ENCODE data around the gene AGPAT3. TPM values are rescaled to one million over a fixed set of nuclear protein-coding genes. Genes with fewer than 3 reads are reported as not detected.

Gene AGPAT3
- total RNA-seq, 4 donors from 2014 or later, result 63.5 to 225 (median 161) TPM

DNA sequence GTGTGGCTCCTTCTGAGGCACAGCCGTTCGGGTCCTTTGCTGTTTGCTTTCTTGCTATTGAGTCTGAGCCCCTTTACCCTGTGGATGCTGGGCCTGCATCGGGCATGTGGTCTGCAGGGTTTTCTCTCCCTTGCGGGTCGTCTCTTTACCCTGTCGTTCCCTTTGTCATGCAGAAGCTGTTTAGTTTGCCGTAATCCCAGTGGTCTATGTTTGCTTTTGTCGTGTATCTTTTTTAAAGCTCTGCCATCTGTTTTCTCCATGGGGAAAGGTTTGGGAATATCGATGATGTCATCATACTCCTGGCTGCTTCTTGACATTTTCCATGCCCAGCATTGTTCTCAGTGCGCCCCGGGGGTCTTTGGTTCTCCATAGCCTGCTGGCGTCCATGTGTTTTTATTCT lies 68.2 kb downstream of the AGPAT3 start:
- Histone ChIP-seq H3K27ac (no peak overlapping the region), H3K27me3 (no peaks in the 10 kb centered on the region), H3K36me3 (peaks cover 0 to 19% (median 0%) of the 10 kb centered on the region in 3 donors), H3K4me1 (peaks cover 0 to 2% (median 0%) of the 10 kb centered on the region in 4 donors), H3K4me3 (no peak overlapping the region), H3K9me3 (no peaks in the 10 kb centered on the region)
- TF ChIP-seq POLR2A (IDR thresholded peaks at IDR 0.05) (no peak), CTCF (IDR thresholded peaks at IDR 0.05) (no peak)
- no peak for DNase-seq

DNA sequence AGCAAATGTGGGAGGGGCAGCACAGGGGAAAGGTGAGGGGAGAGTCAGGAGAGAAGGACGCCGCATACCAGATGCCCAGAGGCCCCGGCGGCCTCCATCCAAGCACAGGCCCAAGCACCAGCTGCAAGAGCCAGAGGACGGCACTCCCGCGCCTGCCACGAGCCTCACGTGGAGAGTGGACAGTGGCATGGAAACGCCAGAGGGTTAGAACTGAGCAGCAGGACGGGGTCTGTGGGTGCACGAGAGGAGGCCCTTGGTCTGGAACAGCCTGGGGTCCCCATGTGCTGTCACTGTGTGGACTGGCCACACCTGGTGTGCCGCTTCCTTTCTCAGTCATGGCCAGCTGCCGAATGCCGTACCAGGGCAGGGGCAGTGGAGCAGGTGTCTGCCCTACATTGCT lies 68.7 kb downstream of the AGPAT3 start:
- no peaks in the 10 kb centered on the region for H3K27me3 ChIP-seq
- DNase-seq, result no peak
- H3K4me3 ChIP-seq, result no peak overlapping the region
- H3K9me3 ChIP-seq, result no peaks in the 10 kb centered on the region
- H3K4me1 ChIP-seq, result peaks cover 0 to 7% (median 2%) of the 10 kb centered on the region in 4 donors
- H3K36me3 ChIP-seq, result peaks cover 0 to 15% (median 0%) of the 10 kb centered on the region in 3 donors
- TF ChIP-seq POLR2A (IDR thresholded peaks at IDR 0.05), result no peak
- TF ChIP-seq CTCF (IDR thresholded peaks at IDR 0.05), result no peak
- H3K27ac ChIP-seq, result no peak overlapping the region

DNA sequence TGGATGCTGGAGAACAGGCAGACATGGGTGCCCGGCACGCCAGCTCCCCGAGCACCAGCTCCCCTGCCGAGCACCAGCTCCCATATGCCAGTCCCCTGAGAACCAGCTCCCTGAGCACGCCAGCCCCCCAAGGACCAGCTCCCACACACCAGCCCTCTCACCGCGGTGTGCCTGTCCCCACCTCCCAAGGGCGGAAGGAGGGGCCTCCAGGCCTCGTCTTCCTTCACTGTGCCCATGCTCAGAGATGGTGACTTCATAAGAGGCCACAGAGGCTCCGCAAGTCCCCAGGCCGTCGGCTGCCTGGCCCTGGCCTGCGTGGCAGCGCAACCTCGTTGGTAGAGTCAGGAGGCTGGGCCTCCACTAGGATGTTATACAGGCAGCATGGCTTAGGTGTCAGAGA lies 69.1 kb downstream of the AGPAT3 start:
- Histone ChIP-seq H3K36me3 (peaks cover 0 to 11% (median 0%) of the 10 kb centered on the region in 3 donors), H3K4me3 (no peak overlapping the region), H3K9me3 (no peaks in the 10 kb centered on the region), H3K27me3 (no peaks in the 10 kb centered on the region), H3K27ac (no peak overlapping the region), H3K4me1 (peaks cover 0 to 10% (median 3%) of the 10 kb centered on the region in 4 donors)
- no peak for TF ChIP-seq POLR2A (IDR thresholded peaks at IDR 0.05)
- TF ChIP-seq CTCF (IDR thresholded peaks at IDR 0.05), result no peak
- no peak for DNase-seq

DNA sequence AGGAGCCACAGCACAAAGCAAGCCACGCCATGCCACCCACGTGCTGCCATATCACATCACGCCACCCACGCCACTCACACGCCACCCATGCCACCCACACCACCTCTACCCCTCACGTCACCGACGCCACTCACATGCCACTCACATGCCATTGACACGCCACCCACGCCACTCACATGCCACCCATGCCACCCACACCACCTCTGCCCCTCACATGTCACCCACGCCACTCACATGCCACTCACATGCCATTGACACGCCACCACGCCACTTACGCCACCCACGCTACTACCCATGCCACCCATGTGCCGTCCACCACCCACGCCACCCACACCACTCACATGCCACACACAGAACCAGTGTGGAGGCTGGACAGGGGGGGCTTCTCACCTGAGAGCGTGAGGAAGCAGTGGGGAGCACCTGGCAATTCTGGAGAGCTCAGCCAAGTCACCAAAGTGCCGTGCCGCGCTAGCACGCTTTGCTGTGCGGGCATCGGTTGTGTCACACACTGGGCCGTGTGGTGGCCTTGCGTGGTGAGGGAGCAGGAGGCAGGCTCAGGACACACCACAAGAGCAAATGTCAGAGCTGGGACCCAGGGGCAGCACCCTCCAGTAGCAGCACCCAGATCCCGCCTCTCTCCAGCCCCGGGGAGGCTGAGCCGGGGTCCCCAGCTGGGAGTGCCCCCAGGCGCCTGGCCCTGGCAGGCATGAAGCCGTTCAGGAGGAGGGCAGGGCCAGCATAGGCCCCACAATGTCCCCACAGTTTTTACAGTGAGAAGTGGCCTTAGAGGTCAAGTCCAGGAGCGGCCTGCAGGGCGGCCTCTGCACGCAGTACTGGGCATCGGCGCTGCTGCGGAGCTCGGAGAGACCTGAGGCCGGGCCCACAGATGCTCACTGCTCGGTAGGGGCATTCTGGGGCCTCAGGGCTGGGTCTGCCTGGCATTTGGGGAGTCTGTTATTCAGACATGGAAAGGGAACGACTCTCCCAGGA lies 70.0 kb downstream of the AGPAT3 start:
- no peak overlapping the region for H3K27ac ChIP-seq
- H3K4me3 ChIP-seq, result no peak overlapping the region
- H3K9me3 ChIP-seq, result no peaks in the 10 kb centered on the region
- no peaks in the 10 kb centered on the region for H3K27me3 ChIP-seq
- H3K36me3 ChIP-seq, result peaks cover 0 to 12% (median 0%) of the 10 kb centered on the region in 3 donors
- DNase-seq, result no peak
- no peak for TF ChIP-seq CTCF (IDR thresholded peaks at IDR 0.05)
- TF ChIP-seq POLR2A (IDR thresholded peaks at IDR 0.05), result no peak
- peaks cover 0 to 19% (median 3%) of the 10 kb centered on the region in 4 donors for H3K4me1 ChIP-seq

GRCh38 chr21:43935711-43936110 lies 70.7 kb downstream of the AGPAT3 start:
- TF ChIP-seq CTCF (IDR thresholded peaks at IDR 0.05) (no peak), POLR2A (IDR thresholded peaks at IDR 0.05) (no peak)
- H3K4me3 ChIP-seq, result no peak overlapping the region
- peaks cover 0 to 13% (median 0%) of the 10 kb centered on the region in 3 donors for H3K36me3 ChIP-seq
- peaks cover 0 to 26% (median 4%) of the 10 kb centered on the region in 4 donors for H3K4me1 ChIP-seq
- H3K9me3 ChIP-seq, result no peaks in the 10 kb centered on the region
- no peak overlapping the region for H3K27ac ChIP-seq
- no peak for DNase-seq
- no peaks in the 10 kb centered on the region for H3K27me3 ChIP-seq
